ENCODE measurements around the gene IFNAR1. TPM values are rescaled to one million over a fixed set of nuclear protein-coding genes. Genes with fewer than 3 reads are reported as not detected.

The IFNAR1 gene
- total and polyA plus RNA-seq, 9 of the 15 experiments (the other 6 are each of a cell fraction or from before 2014, with no cell fraction given) = 8.6 to 31.8 (median 14.8) TPM

DNA sequence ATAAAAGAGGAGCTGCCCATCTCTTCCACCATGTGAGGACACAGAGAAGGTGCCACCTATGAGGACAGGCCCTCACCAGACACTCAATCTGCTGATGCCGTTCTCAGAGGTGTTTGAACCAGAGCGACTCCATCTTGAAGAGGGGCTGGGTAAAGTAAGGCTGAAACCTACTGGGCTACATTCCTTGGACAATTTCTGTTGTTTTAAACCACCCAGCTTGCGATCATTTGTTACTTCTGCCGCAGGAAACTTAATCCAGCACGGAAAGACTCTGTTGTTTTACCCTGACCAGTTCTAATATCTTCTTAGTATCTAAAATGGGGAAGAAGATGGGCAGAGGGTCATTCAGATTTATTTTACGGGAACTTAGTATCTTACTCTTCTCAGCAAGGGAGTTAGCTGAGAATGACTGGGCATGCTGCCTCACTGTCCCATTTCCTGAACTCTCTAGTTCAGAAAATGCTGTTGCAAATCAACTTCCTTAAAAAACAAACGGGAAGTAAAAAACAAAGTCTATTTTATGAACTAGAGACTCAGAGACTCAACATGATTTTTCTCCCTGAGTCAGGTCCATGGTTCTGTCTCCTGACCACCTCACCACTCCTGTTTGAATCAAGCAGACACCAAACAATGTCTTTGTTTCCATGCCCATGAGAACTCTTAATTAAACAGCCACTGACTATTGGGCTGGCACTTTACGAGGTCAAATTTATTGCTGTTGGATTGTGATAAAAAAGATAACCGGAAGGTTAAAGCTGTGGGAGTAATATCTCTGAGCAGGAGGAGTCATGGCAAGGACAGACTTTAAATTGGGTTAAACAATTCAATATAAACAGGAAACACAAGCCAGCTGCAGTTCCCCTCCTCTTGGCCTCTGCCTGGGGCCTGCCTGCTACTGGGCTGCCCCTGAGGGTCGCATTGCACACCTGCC lies 23.8 kb upstream of the IFNAR1 start (continued):
- TF ChIP-seq, protein P1, sequence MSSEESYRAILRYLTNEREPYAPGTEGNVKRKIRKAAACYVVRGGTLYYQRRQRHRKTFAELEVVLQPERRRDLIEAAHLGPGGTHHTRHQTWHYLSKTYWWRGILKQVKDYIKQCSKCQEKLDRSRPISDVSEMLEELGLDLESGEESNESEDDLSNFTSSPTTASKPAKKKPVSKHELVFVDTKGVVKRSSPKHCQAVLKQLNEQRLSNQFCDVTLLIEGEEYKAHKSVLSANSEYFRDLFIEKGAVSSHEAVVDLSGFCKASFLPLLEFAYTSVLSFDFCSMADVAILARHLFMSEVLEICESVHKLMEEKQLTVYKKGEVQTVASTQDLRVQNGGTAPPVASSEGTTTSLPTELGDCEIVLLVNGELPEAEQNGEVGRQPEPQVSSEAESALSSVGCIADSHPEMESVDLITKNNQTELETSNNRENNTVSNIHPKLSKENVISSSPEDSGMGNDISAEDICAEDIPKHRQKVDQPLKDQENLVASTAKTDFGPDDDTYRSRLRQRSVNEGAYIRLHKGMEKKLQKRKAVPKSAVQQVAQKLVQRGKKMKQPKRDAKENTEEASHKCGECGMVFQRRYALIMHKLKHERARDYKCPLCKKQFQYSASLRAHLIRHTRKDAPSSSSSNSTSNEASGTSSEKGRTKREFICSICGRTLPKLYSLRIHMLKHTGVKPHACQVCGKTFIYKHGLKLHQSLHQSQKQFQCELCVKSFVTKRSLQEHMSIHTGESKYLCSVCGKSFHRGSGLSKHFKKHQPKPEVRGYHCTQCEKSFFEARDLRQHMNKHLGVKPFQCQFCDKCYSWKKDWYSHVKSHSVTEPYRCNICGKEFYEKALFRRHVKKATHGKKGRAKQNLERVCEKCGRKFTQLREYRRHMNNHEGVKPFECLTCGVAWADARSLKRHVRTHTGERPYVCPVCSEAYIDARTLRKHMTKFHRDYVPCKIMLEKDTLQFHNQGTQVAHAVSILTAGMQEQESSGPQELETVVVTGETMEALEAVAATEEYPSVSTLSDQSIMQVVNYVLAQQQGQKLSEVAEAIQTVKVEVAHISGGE (CRISPR knock-in tag; IDR thresholded peaks at IDR 0.05) = peak in 1 of 3 experiments; percentile 76; a peak in 2 of 6 replicates
- TF ChIP-seq CBFB (CRISPR knock-in tag; IDR thresholded peaks at IDR 0.05) (no peak), MYC (IDR thresholded peaks at IDR 0.05; ENCODE audit: low read depth, low read length) (peak; percentile 19; the same call in 1 of the 2 replicates), MYC (CRISPR knock-in tag; IDR thresholded peaks at IDR 0.05; ENCODE audit: borderline replicate concordance, low read depth) (peak; percentile 92), RBM15 (IDR thresholded peaks at IDR 0.05; ENCODE audit: insufficient read depth, low read length) (no peak), NFIX (CRISPR knock-in tag; IDR thresholded peaks at IDR 0.05; ENCODE audit: low read depth) (0 out of 2 replicates have a peak, but pooled peaks have one; percentile 26), RAD21 (CRISPR knock-in tag; conservative IDR thresholded peaks at IDR 0.05 in 1 of 2, IDR thresholded peaks at IDR 0.05 in 1 of 2) (0 out of 4 replicates have a peak, but pooled peaks of 1 of the 2 experiments have one; percentile 5), CREBBP (IDR thresholded peaks at IDR 0.05; ENCODE audit: low read depth, low read length) (no peak), ADNP (tag; IDR thresholded peaks at IDR 0.05) (no peak), NBN (IDR thresholded peaks at IDR 0.05; ENCODE audit: low read depth) (0 out of 2 replicates have a peak, but pooled peaks have one; percentile 27), NFXL1 (CRISPR knock-in tag; IDR thresholded peaks at IDR 0.05) (peak; percentile 91), MCM7 (IDR thresholded peaks at IDR 0.05) (no peak), ARID1B (IDR thresholded peaks at IDR 0.05) (peak; percentile 79), BCOR (IDR thresholded peaks at IDR 0.05) (no peak), HDAC1 (IDR thresholded peaks at IDR 0.05) (no peak), COPS2 (conservative IDR thresholded peaks at IDR 0.05) (no peak)
- TF ChIP-seq, protein P2, sequence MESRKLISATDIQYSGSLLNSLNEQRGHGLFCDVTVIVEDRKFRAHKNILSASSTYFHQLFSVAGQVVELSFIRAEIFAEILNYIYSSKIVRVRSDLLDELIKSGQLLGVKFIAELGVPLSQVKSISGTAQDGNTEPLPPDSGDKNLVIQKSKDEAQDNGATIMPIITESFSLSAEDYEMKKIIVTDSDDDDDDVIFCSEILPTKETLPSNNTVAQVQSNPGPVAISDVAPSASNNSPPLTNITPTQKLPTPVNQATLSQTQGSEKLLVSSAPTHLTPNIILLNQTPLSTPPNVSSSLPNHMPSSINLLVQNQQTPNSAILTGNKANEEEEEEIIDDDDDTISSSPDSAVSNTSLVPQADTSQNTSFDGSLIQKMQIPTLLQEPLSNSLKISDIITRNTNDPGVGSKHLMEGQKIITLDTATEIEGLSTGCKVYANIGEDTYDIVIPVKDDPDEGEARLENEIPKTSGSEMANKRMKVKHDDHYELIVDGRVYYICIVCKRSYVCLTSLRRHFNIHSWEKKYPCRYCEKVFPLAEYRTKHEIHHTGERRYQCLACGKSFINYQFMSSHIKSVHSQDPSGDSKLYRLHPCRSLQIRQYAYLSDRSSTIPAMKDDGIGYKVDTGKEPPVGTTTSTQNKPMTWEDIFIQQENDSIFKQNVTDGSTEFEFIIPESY (CRISPR knock-in tag; IDR thresholded peaks at IDR 0.05) = no peak
- TF ChIP-seq, protein P3, sequence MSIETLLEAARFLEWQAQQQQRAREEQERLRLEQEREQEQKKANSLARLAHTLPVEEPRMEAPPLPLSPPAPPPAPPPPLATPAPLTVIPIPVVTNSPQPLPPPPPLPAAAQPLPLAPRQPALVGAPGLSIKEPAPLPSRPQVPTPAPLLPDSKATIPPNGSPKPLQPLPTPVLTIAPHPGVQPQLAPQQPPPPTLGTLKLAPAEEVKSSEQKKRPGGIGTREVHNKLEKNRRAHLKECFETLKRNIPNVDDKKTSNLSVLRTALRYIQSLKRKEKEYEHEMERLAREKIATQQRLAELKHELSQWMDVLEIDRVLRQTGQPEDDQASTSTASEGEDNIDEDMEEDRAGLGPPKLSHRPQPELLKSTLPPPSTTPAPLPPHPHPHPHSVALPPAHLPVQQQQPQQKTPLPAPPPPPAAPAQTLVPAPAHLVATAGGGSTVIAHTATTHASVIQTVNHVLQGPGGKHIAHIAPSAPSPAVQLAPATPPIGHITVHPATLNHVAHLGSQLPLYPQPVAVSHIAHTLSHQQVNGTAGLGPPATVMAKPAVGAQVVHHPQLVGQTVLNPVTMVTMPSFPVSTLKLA (conservative IDR thresholded peaks at IDR 0.05) = no peak
